ENCODE measurements around the gene TEAD2.

- TF ChIP-seq CTCF (IDR thresholded peaks at IDR 0.05) (no peak), POLR2A (IDR thresholded peaks at IDR 0.05) (no peak)
Observed at GRCh38 chr19:49407079-49407478, 44.9 kb upstream of the TEAD2 start.

All from Peyer's patch (tissue), 4 donors.